D721Med (cell line): ENCODE results near the gene FLNB.

Source experiments
- DNase-seq: peaks from one replicate; pipeline ENCODE4 v3.0.0; 2011; ENCODE audit warnings: low spot score; ENCODE audit not compliant: insufficient read length
- FAIRE-seq: peaks from 2 replicates; lab custom pipeline; 2011; peaks lifted over from hg19 to GRCh38; lab: Jason Lieb, UNC
- TF ChIP-seq, protein P1 (sequence below): IDR thresholded peaks from 2 replicates; pipeline ENCODE4 v1.5.1; 2012; ENCODE audit warnings: mild to moderate bottlenecking, control low read depth; ENCODE audit not compliant: insufficient read depth; ENCODE audit errors: missing control alignments

FLNB gene

DNA sequence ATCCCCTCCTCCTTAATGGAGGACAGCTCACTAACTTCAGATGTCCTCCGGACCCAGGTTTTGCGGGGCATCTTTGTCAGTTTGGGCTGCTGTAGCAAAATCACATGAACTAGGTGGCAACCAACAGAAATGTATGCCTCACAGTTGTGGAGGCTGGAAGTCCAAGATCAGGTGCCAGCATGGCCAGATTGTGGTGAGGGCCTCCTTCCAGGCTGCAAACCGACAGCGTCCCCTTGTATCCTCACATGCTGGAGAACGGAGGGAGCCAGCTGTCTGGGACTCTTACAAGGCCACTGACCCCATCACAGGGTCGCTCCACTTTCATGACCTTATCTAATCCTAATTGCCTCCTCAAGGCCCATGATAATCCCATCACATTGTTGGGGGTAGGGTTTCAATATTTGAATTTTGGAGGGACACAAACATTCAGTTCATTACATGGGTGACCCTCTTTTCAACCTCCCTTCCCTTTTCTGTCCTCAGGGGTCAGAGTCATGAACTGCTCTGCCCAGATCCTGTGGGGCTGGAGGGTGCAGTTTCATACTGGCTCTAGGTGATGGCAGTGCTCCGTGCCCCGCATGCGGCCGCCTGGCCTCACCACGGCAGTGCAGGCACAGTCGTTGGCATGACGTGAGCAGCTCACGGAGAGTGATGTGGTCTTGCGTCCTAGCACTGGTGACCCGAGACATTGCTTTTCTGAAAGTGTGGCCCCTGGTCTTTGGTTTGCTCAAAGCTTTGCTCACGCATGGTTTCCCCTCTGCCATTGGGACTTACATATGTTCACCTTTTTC, 144.2 kb downstream of the FLNB start:
- TF ChIP-seq, protein P1, sequence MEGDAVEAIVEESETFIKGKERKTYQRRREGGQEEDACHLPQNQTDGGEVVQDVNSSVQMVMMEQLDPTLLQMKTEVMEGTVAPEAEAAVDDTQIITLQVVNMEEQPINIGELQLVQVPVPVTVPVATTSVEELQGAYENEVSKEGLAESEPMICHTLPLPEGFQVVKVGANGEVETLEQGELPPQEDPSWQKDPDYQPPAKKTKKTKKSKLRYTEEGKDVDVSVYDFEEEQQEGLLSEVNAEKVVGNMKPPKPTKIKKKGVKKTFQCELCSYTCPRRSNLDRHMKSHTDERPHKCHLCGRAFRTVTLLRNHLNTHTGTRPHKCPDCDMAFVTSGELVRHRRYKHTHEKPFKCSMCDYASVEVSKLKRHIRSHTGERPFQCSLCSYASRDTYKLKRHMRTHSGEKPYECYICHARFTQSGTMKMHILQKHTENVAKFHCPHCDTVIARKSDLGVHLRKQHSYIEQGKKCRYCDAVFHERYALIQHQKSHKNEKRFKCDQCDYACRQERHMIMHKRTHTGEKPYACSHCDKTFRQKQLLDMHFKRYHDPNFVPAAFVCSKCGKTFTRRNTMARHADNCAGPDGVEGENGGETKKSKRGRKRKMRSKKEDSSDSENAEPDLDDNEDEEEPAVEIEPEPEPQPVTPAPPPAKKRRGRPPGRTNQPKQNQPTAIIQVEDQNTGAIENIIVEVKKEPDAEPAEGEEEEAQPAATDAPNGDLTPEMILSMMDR, result no peak
- FAIRE-seq (no peak), DNase-seq (no peak)

GRCh38 chr3:58153371-58153770, 145.1 kb downstream of the FLNB start:
- TF ChIP-seq, protein P1, result no peak
- FAIRE-seq (no peak), DNase-seq (no peak)

DNA sequence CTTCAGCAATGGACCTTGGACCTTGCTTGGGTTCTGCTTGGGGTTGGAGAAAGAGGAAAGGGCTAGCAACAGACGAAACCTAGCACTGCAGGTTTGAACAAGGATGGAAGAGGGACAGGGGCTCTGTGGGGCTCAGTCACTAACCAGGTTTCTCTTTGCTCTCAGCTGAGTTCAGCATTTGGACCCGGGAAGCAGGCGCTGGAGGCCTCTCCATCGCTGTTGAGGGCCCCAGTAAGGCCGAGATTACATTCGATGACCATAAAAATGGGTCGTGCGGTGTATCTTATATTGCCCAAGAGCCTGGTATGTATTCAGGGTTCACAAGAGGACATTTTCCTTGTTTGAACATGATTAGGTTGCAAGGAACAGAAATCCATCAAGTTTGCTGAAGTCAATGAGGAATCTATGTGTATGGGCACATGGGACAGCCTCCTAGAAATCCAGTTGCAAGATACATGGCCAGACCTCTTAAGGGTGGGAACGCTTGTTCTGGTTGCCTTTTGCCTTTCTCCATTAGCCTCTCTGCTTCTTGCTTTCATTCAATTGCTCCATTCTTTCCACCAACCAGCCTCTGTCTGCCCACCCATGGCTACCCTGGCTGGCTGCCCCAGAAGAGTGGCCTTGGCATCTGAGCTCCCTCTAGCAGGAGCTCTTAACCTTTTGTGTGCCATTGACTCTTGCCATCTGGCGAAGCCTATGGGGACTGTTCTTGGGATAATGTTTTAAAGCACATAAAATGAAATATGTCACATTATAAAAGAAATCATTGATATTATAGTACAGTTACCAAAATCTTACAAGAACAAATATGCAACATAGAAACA, 146.6 kb downstream of the FLNB start:
- TF ChIP-seq, protein P1, result no peak
- DNase-seq, result no peak
- FAIRE-seq, result no peak

- TF ChIP-seq, protein P1, result no peak
- FAIRE-seq (no peak), DNase-seq (no peak)
These were observed 147.6 kb downstream of the FLNB start for GRCh38 chr3:58155838-58156237.

- DNase-seq (no peak), FAIRE-seq (no peak)
- TF ChIP-seq, protein P1, result no peak
These were observed 149.5 kb downstream of the FLNB start for GRCh38 chr3:58157700-58158099.

GRCh38 chr3:58158442-58159153, 150.4 kb downstream of the FLNB start:
- FAIRE-seq (no peak), DNase-seq (no peak)
- TF ChIP-seq, protein P1, result no peak
